Activated T-cell treated with anti-CD3 and anti-CD28 coated beads for 1 hour (primary cell): Measurements from ENCODE around the gene PDE10A.

Experiments
- DNase-seq: peaks from one replicate; pipeline ENCODE4 v3.0.0-alpha.2; 2020; ENCODE audit warnings: low read depth

The PDE10A gene

GRCh38 chr6:165390475-165390874, 272.6 kb downstream of the PDE10A start:
- DNase-seq = no peak

GRCh38 chr6:165389534-165389933, 273.5 kb downstream of the PDE10A start:
- DNase-seq = no peak

GRCh38 chr6:165383323-165383722, 279.7 kb downstream of the PDE10A start:
- DNase-seq = no peak

- no peak for DNase-seq
Measured at GRCh38 chr6:165376100-165376499, 286.9 kb downstream of the PDE10A start.

GRCh38 chr6:165365371-165365770, 297.7 kb downstream of the PDE10A start:
- no peak for DNase-seq

GRCh38 chr6:165345700-165346099, 317.3 kb downstream of the PDE10A start:
- DNase-seq = no peak

- no peak for DNase-seq
Measured at GRCh38 chr6:165340532-165340931, 322.5 kb downstream of the PDE10A start.

- no peak for DNase-seq
Measured at GRCh38 chr6:165325609-165326008, 337.4 kb downstream of the PDE10A start.

GRCh38 chr6:165321555-165322145, 341.4 kb downstream of the PDE10A start:
- DNase-seq = no peak

- no peak for DNase-seq
Measured at GRCh38 chr6:165321150-165321549, 341.9 kb downstream of the PDE10A start.

- DNase-seq = no peak
Measured at GRCh38 chr6:165317723-165318122, 345.3 kb downstream of the PDE10A start.

- no peak for DNase-seq
Measured at GRCh38 chr6:165308926-165309731, 353.9 kb downstream of the PDE10A start, which contains the start of gene C6orf118. TSS of gene C6orf118 (minus strand) at chr6:165309605. CDS start at chr6:165309586, 19 bp downstream.

GRCh38 chr6:165306955-165307354, 356.1 kb downstream of the PDE10A start:
- DNase-seq = no peak

GRCh38 chr6:165301372-165302246, 361.4 kb downstream of the PDE10A start:
- DNase-seq = no peak

- DNase-seq = no peak
Measured at GRCh38 chr6:165300422-165300936, 362.6 kb downstream of the PDE10A start.

- no peak for DNase-seq
Measured at GRCh38 chr6:165298875-165299274, 364.2 kb downstream of the PDE10A start.

GRCh38 chr6:165298402-165298801, 364.6 kb downstream of the PDE10A start:
- no peak for DNase-seq

GRCh38 chr6:165292657-165293056, 370.4 kb downstream of the PDE10A start:
- DNase-seq = no peak
